ENCODE measurements around the gene MED22.
"Not testable (repeated sequence)": the region's sequence is repeated elsewhere in the genome, so short reads cannot be mapped to it uniquely, and the experiment has no call there.

MED22 gene

DNA sequence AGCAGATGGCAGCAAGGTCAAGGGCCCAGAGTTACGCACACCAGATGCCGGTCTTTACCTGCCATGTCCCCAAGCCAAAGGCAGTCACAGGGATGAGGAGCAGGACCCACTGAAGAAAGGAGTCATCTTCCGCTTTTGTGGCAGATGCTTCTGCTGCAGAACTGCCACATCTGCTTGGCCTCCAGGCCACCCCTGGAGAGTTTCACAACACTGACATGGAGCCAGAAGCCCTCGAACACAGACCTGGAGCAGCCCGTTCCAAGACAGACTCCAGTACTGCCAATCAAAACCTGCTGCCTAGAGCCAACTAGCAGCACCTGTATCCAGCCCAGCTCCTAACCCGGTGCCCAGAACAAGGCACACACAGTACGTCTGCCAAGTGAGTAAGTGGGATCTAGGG lies 6.8 kb upstream of the MED22 start:
- no peak for DNase-seq

- DNase-seq: no peak
Measured at GRCh38 chr9:133353548-133353947, 5.6 kb upstream of the MED22 start.

DNA sequence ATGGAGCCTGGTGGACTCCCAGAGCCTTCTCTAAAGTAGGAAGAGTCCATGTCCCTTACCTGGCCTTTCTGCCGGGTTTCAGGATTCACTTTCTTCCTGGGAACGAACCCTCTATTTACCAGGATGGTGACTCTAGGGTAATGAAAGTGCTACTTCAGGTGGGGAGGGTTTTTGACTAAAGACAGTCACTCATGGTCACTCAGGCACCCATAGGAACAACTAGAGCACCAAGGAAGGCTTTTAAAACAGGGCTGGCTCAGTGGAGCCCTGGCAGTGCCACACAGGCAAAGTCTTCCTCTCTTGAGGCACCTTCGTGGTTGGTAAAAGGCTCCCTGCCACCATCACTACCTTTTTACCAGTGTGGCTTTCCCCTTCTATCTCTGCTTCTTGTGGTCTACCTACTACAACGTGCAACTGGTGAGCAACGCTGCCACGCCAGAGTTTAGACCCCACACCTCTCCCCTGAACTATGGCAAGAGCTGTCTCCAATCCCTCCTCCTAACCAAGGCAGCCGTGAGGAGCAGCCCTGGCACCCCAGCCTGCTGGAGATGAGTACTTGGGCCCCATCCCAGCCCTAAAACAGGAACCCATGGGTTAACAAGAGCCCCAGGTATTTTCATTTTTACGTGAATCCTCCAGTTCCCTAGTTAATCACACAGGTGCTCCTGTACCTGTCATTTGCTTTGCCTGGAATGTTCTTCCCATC lies 4.9 kb upstream of the MED22 start:
- DNase-seq: no peak

DNA sequence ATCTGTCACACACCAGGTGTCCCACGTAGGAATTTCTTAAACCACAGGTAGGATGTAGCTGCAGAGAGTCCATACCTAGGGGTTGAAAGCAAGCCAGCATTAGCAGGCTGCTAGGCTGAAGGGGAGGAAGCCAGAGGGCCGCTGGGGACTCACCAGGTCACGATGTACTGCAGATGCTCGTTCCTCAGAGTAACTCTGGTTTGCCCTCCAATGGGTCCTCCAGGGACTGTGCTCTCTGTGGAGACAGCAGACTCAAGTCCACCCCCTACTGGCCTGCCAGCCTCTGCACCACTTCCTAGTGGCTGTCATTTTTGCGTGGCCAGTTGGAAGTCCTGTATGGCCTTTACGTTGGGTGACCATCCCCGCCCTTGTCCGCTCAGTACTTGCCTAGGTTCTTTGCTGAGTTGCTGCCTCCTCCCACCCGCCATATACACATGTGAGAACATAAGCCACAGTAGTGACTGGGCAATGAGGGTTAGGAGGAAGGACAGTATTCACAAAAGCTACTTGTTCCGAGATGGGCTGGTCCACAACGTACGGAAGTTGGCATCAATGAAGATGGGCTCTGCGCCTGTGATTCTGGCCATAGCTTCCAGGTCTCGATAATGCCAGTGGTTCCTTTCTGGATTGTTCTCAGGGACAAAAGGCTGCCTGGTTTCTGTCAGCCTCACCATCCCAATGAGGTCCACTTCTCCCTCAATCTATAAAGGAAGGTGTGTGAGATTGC lies 4.1 kb upstream of the MED22 start:
- DNase-seq: peak in 1 of 2 experiments; percentile 22

DNA sequence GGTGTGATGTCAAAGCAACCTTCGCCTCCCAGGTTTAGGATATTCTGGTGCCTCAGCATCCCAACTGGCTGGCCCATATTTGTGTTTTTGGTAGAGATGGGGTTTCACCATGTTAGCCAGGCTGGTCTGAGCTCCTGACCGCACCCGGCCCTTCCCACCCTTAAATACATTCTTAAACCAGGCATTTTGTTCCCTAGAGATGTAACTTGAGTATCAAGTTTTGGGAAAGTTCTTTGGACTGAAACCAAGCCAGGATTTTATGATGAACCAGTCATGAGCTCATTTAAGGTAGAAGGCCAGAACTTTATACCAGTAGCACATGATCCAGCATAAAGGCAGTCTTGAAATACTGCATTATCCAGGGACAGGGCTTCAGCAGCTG lies 3.6 kb upstream of the MED22 start:
- DNase-seq: no peak

GRCh38 chr9:133349965-133350616 lies 2.2 kb upstream of the MED22 start:
- no peak for DNase-seq

DNA sequence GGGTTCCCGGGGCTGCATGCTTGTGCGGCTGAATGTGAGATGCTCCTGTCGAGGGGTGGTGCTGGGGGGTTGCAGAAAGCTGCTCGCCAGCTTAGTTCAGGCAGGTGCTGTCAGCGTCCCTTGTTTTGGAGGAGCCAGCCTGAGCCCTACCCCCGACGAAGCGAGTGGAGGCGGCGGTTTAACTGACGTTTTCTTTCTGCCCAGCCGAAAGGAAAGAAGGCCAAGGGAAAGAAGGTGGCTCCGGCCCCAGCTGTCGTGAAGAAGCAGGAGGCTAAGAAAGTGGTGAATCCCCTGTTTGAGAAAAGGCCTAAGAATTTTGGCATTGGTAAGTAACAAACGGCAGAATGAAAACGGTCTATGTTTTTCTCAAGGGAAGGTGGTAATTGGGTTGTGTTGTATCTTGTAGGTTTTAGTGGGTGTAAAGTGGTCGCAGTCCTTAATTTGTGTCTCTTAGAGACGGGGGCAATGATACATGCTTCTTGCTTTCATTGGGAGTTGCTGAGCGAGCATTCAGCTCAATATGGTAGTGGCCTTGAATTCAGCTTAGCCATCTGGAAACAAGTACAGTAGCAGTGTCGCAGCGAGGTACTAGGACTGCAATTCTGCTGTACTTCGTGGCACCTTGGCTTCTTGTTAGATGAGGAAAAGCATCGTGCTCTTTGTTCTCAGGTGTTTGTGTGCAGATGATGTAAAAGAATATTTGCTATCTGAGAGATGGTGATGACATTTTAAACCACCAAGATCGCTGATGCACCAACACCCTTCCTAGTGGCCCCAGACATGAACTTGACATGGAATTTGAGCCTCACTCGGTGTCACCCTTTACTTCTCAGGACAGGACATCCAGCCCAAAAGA lies 1.0 kb upstream of the MED22 start:
- no peak for DNase-seq

DNA sequence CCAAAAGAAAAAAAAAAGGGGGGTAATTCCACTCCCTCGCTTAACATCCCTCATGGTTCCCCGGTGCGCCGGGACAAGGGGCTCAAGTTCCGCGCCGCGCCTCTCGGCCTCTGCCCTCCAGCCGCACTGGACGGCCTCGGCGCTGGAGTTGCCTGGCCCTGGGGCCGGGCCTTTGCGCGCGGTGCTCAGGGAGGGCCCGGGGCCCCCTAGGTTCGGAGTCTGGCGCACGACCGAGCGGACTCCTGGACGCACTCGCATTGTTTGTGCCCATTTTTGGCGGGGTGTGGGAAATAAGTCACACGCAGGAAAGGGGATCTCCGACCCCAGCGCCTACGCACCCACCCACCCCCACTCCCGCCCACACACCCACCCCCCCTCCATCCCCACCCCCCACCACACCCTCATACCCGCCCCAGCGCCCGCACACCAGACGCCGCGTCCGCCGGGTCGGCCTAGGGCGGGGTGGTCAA lies 381 bp downstream of the MED22 start:
- DNase-seq: peak in 1 of 2 experiments; percentile 47

DNA sequence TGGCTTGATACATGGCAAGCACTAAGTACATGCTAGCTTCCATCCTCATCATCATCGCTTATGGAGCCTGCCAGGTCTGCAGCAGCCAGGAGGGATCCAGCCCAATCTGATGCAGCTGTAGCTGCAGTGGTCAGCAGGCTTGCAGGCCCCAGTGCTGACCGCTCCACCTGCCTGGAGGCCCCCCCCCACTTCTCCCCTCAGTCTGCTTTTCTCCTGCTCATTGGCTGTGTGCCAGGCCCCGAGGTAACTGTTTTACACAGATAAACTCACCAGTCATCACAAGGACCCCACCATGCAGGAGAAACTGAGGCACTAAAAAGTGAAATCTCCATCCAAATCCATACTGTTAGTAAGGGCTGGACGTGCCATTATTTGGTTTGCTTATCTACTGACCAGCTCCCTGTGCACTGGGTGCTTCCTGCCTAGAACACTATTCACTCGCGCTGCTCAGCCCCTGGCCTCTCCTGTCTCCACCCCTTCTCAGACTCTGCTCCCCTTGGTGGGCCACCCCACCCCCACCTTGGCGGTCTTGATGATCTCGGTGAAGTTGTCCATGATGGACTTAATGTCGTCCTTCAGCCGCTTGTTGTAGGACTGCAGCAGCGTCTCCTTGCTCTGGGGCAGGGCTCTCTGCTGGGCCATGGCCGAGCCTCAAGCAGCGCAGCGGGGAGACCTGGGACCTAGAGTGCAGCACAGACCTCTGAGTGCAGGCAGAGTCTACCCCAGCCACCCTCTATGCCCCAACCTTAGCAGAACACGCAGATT lies 1.7 kb downstream of the MED22 start:
- DNase-seq: no peak

GRCh38 chr9:133345596-133345995 lies 2.3 kb downstream of the MED22 start:
- DNase-seq: no peak

DNA sequence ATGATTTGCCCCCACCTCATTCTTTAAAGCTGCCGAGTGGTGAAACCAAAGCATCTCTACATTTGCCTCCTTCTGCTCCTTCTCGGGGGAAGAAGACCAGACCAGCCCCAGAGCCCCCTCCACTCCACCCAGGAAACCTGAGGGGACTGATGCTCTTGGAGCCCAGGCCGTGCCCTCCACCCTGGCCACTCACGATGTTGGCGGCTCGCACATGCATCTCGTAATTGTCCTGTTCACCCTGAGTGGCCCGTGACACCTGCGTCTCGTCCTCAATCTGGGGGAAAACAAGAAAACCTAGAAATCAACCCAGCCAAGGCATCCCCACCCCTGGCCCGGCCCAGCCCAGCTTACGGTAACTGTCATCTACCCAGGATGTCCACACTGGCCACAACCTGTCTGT lies 3.0 kb downstream of the MED22 start:
- no peak for DNase-seq

GRCh38 chr9:133344071-133344470 lies 3.9 kb downstream of the MED22 start:
- DNase-seq: no peak

- no peak for DNase-seq
Measured at GRCh38 chr9:133342570-133342969, 5.4 kb downstream of the MED22 start.

GRCh38 chr9:133342069-133342406 lies 5.9 kb downstream of the MED22 start:
- no peak for DNase-seq

- no peak for DNase-seq
Measured at GRCh38 chr9:133341369-133342068, 6.4 kb downstream of the MED22 start.

GRCh38 chr9:133340916-133341315 lies 7.0 kb downstream of the MED22 start:
- DNase-seq: no peak

GRCh38 chr9:133340256-133340655 lies 7.7 kb downstream of the MED22 start:
- no peak for DNase-seq

DNA sequence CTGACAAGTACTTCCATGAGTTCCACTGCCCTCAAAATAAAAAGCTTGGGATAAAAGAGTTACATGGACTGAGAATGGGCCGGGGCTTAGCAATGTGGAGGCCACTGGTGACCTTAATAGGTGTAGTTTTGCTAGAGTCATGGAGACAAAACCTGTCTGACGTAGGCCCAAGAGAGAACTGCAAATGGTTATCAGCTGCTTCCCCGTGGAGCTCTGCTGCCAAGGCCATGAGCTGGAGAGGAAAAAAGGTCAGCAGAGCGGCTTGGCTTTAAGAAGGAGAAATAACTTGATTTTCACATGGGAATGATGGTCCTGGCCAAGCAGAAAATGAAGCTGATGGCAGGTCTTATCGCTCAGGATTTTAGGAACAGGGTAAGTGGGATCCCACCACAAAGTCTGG lies 8.3 kb downstream of the MED22 start:
- no peak for DNase-seq

- DNase-seq: peak; percentile 89 to 91
Measured at GRCh38 chr9:133335924-133336811, 11.8 kb downstream of the MED22 start, which contains the start of gene SURF6. Gene SURF6, minus strand, starts transcription at chr9:133336188. Its CDS starts 56 bp downstream, at chr9:133336132.

DNA sequence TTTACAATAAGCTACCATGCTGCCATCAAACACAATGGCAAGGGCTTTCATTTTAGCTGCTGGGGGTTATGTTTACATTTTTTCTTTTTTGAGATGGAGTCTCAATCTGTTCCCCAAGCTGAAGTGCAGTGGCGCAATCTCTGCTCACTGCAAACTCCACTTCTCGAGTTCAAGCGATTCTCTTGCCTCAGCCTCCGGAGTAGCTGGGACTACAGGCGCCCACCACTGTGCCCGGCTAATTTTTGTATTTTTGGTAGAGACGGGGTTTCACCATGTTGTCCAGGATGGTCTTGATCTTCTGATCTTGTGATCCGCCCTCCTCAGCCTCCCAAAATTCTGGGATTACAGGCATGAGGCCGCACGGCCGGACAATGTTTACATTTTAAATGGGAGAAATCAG lies 13.0 kb downstream of the MED22 start:
- not testable (repeated sequence) for DNase-seq
